Uterus (tissue), 2 donors: ENCODE measurements around the gene CADM2.

ENCODE experiments used
- POLR2A ChIP-seq, 2 donors: fragments of 450-650 bp; IDR thresholded peaks; one replicate each; pipeline ENCODE4 v1.6.1; 2016; ENCODE audit warnings: antibody characterized with exemption in 2 of 2, mild to moderate bottlenecking in 1 of 2, moderate library complexity in 1 of 2
- TF ChIP-seq, protein P1 (sequence below), 4 experiments: fragments of 200-600 bp in 2 of 4; fragments of 450-650 bp in 2 of 4; sonication (generic) in 2 of 4; IDR thresholded peaks; one replicate each; pipeline ENCODE4 v1.5.1; 2016 to 2019; ENCODE audit warnings: antibody characterized with exemption in 4 of 4, mild to moderate bottlenecking in 2 of 4, moderate library complexity in 1 of 4

- TF ChIP-seq, protein P1, sequence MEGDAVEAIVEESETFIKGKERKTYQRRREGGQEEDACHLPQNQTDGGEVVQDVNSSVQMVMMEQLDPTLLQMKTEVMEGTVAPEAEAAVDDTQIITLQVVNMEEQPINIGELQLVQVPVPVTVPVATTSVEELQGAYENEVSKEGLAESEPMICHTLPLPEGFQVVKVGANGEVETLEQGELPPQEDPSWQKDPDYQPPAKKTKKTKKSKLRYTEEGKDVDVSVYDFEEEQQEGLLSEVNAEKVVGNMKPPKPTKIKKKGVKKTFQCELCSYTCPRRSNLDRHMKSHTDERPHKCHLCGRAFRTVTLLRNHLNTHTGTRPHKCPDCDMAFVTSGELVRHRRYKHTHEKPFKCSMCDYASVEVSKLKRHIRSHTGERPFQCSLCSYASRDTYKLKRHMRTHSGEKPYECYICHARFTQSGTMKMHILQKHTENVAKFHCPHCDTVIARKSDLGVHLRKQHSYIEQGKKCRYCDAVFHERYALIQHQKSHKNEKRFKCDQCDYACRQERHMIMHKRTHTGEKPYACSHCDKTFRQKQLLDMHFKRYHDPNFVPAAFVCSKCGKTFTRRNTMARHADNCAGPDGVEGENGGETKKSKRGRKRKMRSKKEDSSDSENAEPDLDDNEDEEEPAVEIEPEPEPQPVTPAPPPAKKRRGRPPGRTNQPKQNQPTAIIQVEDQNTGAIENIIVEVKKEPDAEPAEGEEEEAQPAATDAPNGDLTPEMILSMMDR (IDR thresholded peaks at IDR 0.05): no peak
- no peak for TF ChIP-seq POLR2A (IDR thresholded peaks at IDR 0.05)
These were observed 565.3 kb downstream of the CADM2 start for GRCh38 chr3:85524104-85524503.
